Stimulated activated CD4-positive, alpha-beta T cell treated with anti-CD3 and anti-CD28 coated beads, Interleukin-4, amount 100 ng/mL, for 24 hours (primary cell): ENCODE measurements around the gene TAMALIN.

Experiments used
- DNase-seq: peaks from one replicate; pipeline ENCODE4 v3.0.0-alpha.2; 2020

Gene TAMALIN

GRCh38 chr12:52037248-52037861 is 30.6 kb downstream of the TAMALIN start:
- no peak for DNase-seq

DNA sequence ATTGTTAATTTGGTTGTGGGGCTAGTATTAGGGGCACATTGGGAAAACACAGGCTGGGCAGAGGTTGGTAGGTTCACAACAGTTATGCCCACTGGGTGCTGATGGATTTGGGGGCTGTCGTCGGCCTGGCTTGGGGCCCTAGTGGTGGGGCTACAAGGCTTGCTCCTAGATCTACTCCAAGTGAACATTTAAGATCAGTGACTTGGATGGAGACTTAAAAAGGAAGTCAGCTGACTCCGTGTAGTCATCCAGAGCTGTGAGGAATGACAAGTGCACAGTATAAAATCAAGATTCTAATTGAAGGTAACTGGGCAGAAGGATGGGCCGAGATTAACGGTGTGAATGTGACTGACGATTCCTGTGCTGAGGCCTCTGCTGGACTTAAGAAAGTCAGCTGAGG is 31.7 kb downstream of the TAMALIN start:
- DNase-seq = no peak

DNA sequence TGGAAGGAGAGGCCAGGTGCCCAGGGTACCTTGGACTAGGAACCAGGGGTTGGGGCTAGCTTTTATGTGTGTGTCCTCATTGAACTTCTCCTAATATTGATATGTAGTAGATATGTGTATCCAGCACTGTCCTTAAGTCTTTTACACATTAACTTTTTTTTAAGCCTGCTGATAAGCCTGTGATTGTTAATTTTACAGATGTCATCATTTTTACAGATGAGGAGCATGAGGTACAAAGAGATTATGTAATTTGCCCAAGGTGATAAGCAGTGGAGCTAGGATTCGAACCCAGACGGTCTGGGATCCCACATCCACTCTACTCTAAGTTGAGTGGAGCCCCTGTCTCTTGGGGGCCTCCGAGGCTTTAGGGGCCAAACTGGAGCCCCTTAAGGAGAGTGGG is 34.3 kb downstream of the TAMALIN start:
- no peak for DNase-seq

DNA sequence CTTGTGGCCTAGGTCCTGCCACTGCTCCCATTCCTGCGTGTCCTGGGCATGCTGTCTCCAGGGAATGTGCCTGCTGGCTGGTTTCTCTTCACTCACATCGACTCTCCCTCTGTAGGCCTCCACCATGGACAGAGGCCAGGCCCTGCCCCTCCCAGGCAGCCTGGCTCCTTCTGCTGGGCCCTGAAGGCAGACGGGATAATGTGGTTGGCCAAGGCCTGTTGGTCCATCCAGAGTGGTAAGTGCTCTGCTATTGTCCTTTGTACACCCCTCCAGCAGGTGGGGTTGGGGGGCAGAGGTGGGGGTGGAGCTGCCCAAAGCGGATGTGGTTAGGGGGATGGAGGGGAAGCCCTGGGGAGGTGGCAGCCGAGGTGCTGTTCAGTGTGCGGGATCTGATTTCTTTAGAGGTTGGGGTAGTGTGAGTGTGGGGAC is 35.0 kb downstream of the TAMALIN start:
- DNase-seq = peak; percentile 27

- no peak for DNase-seq
These were observed 36.1 kb downstream of the TAMALIN start for GRCh38 chr12:52042706-52043385.

DNA sequence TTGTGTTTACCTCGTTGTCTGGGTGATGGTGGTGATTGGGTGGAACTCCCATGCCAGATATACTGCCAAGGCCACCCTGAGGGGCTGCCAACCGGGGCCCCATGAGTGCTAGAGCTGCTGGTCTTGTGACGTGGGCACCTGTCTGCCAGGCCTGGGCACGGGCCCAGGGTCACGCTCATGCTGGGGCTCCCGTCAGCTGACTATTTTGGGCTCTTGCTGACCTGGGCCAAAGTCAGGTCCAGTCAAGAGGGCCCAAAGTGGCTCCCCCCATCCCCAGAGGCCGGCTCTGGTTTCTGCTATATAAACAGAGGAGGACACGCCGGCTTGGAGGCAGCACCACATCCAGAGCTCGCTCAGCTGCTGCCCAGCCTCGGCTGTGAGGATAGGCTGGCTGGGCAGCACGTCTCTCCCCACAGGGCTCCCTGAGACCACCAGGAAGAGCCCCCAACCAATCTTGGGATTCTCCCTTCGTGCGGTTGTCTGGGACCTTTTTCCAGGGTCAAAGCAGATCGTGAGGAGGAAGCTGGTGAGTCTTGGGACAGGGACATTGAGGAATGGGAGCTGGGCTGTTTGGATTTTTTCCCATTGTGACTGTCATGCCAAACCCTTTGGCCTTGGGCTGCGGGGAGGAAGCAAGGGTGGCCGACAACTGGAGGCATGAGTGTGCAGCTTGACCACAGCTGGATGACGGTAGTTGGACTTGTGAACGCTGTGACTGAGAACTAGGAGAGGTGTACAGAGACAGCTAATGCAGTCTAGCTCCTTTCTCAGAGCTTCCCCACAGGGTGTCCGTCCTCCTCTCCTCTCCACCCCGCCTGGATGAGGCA is 36.9 kb downstream of the TAMALIN start:
- DNase-seq = no peak

GRCh38 chr12:52044292-52044983 is 37.7 kb downstream of the TAMALIN start:
- no peak for DNase-seq

DNA sequence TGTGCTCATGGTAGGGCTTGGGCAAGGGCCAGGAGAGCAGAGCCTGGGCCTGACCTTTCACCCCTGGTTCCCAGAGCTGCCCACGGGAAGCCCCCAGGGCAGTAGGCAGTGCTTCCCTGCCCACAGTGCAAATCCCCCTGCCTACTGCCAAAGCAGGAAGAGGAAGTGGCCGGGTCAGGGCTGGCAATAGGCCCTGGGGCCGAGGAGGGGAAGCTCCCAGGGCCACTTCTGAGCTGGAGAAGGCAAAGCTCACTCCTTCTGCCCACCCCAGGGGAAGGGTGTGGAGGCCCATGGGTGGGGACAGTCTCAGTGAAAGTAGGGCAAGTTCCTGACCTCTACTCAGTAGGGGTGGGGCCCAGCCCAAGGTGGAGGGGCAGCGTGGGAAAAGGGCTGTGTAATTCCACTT is 39.1 kb downstream of the TAMALIN start:
- no peak for DNase-seq

DNA sequence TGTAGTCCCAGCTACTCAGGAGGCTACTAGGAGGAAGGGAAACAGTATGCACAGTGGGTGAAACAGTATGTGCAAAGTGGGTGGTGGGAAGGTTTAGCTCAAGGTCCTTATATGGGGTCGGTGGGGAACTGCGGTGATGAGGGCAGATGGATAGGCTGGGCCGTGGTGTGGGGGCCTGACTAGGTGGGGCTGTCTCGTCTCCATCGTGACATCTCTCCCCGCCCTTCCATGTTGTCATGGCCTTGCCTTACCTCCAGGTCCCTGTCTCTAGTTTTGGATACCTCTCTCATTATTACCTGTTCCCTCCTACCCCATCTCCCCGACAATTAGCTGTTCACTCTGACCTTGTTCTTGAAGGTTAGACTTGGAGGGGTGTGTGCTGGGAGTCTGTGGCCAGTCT is 40.1 kb downstream of the TAMALIN start:
- DNase-seq = no peak

- DNase-seq = no peak
These were observed 42.5 kb downstream of the TAMALIN start for GRCh38 chr12:52049286-52049685.

DNA sequence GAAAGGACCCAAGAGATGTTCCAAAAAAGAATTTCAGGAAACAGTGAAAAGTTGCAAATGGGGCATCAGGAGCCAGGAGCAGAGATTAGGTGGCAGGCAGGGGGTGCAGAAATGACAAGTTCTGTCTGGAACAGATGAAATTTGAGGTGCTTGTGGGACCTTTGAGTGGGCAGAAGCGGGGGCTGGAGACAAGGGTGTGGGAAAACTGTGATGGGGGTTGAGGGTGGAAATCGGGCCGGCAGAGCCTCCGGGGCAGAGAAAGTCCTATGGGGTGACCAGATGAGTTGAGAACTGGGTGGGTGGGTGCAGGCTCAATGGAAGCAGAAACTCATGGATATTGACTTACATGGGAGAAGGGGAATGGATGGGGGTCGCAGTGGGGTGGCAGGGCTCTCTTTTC is 42.9 kb downstream of the TAMALIN start:
- no peak for DNase-seq

DNA sequence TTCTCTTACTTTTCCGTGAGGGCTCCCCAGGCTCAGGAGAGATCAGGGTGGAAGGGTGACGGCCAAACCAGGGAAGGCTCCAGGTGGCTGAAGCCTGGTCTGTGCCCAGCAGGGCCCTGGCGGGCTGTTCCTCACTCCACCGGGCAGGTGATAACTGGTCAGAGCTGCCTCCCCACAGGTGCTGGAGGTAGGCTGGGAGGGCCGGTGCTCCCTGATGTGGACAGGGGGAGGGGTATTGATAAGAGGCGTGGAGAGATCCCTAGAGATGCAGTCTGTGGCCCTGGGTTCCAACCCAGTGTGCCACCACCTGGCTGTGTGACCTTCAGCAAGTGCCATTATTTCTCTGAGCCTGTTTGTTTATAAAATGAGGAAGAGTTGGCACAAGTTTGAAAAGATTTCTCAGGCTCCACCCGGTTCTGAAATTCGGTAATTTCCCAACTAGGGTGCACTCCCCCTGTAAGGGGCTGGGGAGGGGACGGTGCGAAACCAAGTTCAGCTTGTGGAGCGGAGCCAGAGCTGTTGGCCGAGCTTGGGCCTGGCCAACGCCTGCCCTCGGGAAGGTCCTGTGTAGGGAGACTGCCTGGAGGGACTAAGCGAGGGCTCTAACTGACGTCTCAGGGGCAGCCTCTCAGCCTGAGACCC is 43.5 kb downstream of the TAMALIN start:
- DNase-seq = no peak

DNA sequence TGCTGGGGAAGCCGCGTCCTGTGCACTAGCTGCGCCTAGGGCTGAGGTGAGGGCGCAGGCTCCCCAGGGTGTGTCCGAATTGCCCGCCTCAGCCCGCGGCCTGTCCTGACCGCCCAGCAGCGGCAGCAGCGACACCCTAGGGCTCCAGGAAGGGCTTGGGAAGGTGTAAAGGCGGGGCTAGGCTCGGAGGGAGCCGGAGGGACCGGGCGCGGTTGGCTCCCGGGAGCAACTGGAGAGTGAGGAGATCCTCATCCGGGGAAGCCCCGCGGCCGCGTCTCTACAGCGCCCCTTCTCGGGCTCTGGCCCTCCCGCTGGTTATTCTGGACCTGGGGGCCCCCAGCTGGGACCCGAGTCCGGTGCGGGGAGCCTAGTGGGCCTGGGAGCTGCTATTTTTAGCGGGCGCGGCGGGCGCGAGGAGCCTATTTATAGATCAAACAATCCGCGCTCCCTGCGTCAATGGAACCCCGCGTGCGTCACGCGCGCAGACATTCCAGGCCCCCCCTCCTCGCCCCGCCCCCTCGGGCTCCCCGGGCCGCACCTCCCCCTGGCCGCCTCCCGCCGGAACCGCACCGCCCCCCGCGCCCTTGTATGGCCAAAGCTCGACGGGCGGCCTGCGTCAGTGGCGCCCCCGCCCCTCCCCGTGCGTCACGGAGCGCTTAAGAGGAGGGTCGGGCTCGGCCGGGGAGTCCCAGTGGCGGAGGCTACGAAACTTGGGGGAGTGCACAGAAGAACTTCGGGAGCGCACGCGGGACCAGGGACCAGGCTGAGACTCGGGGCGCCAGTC is 44.2 kb downstream of the TAMALIN start, which contains the start of gene NR4A1:
NR4A1 (plus strand) TSS at position 685 of the 784 bp plus-strand sequence. CDS start 2,887 bp downstream, outside the sequence.
- peak; percentile 98 for DNase-seq

GRCh38 chr12:52052468-52053186 is 45.9 kb downstream of the TAMALIN start:
- peak; percentile 21 for DNase-seq

GRCh38 chr12:52053536-52054209 is 46.9 kb downstream of the TAMALIN start:
- DNase-seq = no peak

DNA sequence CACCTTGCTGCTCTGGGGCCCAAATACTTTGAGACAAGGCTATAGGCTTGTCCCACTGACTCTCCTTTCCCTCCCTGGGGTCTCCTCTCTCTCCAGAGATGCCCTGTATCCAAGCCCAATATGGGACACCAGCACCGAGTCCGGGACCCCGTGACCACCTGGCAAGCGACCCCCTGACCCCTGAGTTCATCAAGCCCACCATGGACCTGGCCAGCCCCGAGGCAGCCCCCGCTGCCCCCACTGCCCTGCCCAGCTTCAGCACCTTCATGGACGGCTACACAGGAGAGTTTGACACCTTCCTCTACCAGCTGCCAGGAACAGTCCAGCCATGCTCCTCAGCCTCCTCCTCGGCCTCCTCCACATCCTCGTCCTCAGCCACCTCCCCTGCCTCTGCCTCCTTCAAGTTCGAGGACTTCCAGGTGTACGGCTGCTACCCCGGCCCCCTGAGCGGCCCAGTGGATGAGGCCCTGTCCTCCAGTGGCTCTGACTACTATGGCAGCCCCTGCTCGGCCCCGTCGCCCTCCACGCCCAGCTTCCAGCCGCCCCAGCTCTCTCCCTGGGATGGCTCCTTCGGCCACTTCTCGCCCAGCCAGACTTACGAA is 47.6 kb downstream of the TAMALIN start:
- DNase-seq = no peak

DNA sequence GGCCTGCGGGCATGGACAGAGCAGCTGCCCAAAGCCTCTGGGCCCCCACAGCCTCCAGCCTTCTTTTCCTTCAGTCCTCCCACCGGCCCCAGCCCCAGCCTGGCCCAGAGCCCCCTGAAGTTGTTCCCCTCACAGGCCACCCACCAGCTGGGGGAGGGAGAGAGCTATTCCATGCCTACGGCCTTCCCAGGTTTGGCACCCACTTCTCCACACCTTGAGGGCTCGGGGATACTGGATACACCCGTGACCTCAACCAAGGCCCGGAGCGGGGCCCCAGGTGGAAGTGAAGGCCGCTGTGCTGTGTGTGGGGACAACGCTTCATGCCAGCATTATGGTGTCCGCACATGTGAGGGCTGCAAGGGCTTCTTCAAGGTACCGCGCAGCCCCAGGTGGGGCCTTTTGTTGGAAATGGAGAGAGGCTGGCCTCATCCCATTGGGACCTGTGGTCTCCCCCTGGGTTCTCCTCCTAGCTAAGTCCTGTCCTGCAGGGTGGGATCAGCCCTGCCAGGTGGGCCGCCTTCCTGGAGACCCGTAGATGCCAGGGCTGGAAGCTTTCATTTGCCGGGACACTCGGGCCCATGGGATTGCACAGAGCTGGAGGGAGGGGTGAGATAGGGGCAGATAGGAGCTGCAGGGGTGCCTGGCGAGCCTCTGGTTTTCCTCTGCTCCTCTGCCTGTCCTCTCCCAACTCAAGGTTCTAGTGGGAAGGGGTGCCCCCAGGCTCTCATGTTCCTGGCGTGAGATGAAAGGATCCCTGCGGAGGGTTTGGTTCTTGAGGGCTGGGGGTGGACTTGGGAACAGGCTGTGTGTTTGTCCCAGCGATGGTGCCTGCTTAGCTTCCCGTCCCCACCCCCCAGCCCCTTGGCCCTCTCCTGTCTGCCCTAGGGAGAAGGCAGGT is 48.3 kb downstream of the TAMALIN start:
- no peak for DNase-seq

GRCh38 chr12:52055731-52056711 is 49.3 kb downstream of the TAMALIN start:
- no peak for DNase-seq
